Measurements from ENCODE around the gene TBXA2R.

GRCh38 chr19:3575949-3576673 is 30.6 kb downstream of the TBXA2R start:
- TF ChIP-seq, protein P1, sequence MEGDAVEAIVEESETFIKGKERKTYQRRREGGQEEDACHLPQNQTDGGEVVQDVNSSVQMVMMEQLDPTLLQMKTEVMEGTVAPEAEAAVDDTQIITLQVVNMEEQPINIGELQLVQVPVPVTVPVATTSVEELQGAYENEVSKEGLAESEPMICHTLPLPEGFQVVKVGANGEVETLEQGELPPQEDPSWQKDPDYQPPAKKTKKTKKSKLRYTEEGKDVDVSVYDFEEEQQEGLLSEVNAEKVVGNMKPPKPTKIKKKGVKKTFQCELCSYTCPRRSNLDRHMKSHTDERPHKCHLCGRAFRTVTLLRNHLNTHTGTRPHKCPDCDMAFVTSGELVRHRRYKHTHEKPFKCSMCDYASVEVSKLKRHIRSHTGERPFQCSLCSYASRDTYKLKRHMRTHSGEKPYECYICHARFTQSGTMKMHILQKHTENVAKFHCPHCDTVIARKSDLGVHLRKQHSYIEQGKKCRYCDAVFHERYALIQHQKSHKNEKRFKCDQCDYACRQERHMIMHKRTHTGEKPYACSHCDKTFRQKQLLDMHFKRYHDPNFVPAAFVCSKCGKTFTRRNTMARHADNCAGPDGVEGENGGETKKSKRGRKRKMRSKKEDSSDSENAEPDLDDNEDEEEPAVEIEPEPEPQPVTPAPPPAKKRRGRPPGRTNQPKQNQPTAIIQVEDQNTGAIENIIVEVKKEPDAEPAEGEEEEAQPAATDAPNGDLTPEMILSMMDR (IDR thresholded peaks at IDR 0.05; ENCODE audit: low read depth, low read length): no peak
- TF ChIP-seq POLR2A (IDR thresholded peaks at IDR 0.05; ENCODE audit: extremely low read depth, insufficient read length): no peak
- no peak for TF ChIP-seq MAX (IDR thresholded peaks at IDR 0.05; ENCODE audit: low read depth, low read length)

All from NB4 (cell line).